ENCODE data around the gene COP1.

The COP1 gene

DNA sequence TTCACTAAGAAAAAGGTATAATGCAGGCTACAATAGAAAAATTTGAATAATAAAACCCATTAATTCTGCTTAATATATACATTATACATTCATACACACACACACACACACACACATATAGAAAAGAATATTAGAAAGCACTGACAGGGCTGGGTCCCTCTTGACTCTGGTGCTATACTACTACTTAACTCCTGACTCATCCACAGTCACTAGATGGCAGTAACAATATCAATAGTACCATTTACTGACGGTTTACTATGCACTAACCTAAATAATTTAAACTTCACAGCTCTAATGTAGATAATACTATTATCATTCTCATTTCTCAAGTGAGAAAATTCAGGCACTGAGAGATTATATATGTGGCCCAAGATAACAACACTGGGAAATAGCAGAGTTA lies 87.5 kb downstream of the COP1 start:
- Histone ChIP-seq H3K27me3 (replicated peaks; ENCODE audit: control insufficient read depth, insufficient read depth, low read length) (no peaks in the 10 kb centered on the region), H3K36me3 (ENCODE audit: control insufficient read depth, insufficient read depth, low read length) (no peaks in the 10 kb centered on the region; the same call in 1 of the 2 replicates), H3K4me3 (replicated peaks; ENCODE audit: low read depth, low read length) (no peak overlapping the region)
- no peak for DNase-seq (ENCODE audit: extremely low read depth, insufficient read length)
- TF ChIP-seq, protein P1, sequence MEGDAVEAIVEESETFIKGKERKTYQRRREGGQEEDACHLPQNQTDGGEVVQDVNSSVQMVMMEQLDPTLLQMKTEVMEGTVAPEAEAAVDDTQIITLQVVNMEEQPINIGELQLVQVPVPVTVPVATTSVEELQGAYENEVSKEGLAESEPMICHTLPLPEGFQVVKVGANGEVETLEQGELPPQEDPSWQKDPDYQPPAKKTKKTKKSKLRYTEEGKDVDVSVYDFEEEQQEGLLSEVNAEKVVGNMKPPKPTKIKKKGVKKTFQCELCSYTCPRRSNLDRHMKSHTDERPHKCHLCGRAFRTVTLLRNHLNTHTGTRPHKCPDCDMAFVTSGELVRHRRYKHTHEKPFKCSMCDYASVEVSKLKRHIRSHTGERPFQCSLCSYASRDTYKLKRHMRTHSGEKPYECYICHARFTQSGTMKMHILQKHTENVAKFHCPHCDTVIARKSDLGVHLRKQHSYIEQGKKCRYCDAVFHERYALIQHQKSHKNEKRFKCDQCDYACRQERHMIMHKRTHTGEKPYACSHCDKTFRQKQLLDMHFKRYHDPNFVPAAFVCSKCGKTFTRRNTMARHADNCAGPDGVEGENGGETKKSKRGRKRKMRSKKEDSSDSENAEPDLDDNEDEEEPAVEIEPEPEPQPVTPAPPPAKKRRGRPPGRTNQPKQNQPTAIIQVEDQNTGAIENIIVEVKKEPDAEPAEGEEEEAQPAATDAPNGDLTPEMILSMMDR (IDR thresholded peaks at IDR 0.05; ENCODE audit: insufficient read depth, low read length, poor library complexity, severe bottlenecking): peak; percentile 42

DNA sequence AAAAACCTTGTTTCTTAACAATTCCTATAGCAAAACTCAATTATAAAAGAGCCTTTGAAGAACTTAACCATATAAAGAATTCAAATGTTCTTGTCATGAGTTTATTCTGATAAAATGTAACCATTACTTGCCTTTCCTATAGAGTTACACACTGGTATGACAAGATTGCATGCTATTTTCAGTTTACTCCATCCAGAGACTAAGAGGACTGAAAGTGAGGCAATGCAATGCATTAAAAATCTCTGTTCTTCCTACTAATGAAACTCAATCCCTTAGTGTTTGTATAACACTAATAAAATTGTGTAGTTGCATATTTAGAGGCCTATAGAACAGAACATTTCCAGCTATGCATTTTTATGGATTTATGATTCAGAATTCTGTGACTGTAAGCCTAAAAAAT lies 88.1 kb downstream of the COP1 start:
- Histone ChIP-seq H3K27me3 (replicated peaks; ENCODE audit: control insufficient read depth, insufficient read depth, low read length) (no peaks in the 10 kb centered on the region), H3K36me3 (ENCODE audit: control insufficient read depth, insufficient read depth, low read length) (no peaks in the 10 kb centered on the region; the same call in 1 of the 2 replicates), H3K4me3 (replicated peaks; ENCODE audit: low read depth, low read length) (no peak overlapping the region)
- no peak for DNase-seq (ENCODE audit: extremely low read depth, insufficient read length)
- TF ChIP-seq, protein P1 (IDR thresholded peaks at IDR 0.05; ENCODE audit: insufficient read depth, low read length, poor library complexity, severe bottlenecking): no peak

DNA sequence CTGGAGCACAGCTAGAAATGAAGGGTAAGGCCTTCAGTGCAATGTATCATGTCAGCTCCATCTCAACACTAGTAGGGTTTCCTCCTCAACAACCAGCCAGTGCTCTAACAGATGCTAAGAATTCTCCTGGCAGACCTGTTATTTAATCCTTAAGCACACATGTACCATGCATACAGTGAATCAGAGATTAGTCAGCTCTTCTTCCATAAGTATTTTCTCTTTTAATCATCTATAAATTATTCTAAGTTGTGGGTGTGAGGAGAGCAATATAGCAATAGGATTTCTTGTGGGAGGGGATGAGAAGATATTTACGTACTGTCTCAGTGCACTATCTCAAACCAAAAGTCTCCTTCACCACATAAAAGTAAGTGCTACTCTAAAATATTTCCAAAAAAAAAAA lies 95.3 kb downstream of the COP1 start:
- Histone ChIP-seq H3K36me3 (ENCODE audit: control insufficient read depth, insufficient read depth, low read length) (no peaks in the 10 kb centered on the region; the same call in 1 of the 2 replicates), H3K4me3 (replicated peaks; ENCODE audit: low read depth, low read length) (no peak overlapping the region), H3K27me3 (replicated peaks; ENCODE audit: control insufficient read depth, insufficient read depth, low read length) (no peaks in the 10 kb centered on the region)
- no peak for DNase-seq (ENCODE audit: extremely low read depth, insufficient read length)
- TF ChIP-seq, protein P1 (IDR thresholded peaks at IDR 0.05; ENCODE audit: insufficient read depth, low read length, poor library complexity, severe bottlenecking): no peak

DNA sequence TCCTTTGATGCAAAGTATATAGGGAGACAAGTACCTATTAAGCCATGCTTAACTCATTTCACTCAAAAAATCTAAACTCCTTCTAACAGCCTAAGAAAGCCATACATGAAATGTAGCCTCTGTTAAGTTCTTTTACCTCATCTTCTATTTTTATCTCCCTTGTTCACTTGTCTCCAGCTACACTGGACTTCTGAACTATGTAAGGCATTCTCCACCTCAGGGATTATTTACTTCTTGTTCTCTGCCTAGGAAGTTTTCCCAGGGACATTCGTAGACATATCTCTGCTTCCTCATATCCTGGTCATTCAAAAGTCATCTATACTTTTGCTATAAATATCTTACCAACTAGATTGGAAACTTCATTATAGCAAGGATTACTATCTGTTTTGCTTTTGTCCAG lies 96.9 kb downstream of the COP1 start:
- H3K36me3 ChIP-seq (ENCODE audit: control insufficient read depth, insufficient read depth, low read length): no peaks in the 10 kb centered on the region; the same call in none of the 2 replicates
- no peaks in the 10 kb centered on the region for H3K27me3 ChIP-seq (replicated peaks; ENCODE audit: control insufficient read depth, insufficient read depth, low read length)
- TF ChIP-seq, protein P1 (IDR thresholded peaks at IDR 0.05; ENCODE audit: insufficient read depth, low read length, poor library complexity, severe bottlenecking): no peak
- no peak for DNase-seq (ENCODE audit: extremely low read depth, insufficient read length)
- H3K4me3 ChIP-seq (replicated peaks; ENCODE audit: low read depth, low read length): no peak overlapping the region

DNA sequence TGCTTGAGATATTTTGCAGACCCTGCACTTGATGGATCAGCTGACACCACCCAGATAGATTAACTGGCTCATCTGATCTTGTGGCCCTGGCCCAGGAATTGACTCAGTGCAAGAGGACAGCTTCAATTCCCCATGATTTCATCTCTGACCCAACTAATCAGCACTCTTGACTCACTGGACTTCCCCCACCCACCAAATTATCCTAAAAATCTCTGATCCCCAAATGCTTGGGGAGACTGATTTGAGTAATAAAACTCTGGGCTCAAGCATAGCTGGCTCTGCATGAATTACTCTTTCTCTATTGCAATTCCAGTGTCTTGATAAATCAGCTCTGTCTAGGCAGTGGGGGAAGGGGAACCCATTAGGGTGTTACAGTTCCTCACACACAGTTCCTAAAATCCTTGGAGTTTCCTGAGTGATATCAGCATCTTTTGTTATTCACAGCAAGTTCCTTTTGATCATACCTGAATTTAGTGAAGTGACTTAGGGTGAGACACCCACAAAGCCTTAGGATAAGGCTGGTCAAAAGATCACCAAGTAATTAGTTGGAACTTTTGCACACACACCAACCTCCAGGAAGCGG lies 104.2 kb downstream of the COP1 start:
- TF ChIP-seq, protein P1 (IDR thresholded peaks at IDR 0.05; ENCODE audit: insufficient read depth, low read length, poor library complexity, severe bottlenecking): no peak
- no peak overlapping the region for H3K4me3 ChIP-seq (replicated peaks; ENCODE audit: low read depth, low read length)
- H3K27me3 ChIP-seq (replicated peaks; ENCODE audit: control insufficient read depth, insufficient read depth, low read length): no peaks in the 10 kb centered on the region
- no peak for DNase-seq (ENCODE audit: extremely low read depth, insufficient read length)
- H3K36me3 ChIP-seq (ENCODE audit: control insufficient read depth, insufficient read depth, low read length): peaks cover 2% of the 10 kb centered on the region

Data from GM06990 (cell line).